ENCODE results near the gene PLCH2.

The PLCH2 gene

DNA sequence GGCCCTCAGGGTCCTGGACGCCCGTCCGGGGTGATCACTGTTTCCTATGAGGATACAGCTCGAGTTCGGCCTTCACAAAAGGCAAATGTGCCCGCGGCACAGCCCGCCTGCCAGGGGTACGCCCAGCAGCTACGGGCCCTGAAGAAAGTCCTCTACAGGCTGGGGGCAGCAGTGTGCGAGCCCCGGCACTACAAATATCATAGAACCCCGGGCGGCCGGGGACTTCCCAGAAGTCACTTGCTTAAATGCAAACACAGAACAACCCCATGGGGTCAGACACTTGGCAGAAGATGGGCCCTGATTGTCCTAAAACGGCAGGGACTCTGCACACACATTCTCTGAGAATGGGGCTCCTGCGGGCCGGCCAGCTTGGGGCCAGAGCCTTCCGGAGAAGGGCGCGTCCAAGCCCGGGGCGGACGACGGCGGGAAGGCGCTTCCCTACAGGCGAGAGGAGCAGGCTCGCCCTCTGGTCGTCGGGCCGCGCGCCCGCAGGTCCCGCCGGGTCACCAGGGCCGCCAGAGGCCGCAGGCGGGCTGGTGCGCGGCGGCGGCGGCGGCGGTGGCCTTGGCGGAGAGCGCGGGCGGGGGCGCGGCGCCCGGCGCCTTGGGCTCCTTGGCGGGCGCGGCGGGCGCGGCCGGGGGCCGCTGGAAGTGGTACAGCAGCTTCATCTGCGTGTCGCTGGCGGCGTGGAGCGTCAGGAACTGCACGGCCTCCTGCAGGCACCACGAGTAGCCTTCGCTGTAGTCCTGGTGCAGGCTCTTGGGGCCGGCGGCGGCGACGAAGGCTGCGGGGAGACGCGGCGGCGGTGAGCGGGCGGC lies 53.1 kb downstream of the PLCH2 start:
- no peak for DNase-seq (ENCODE audit: low read depth)

GRCh38 chr1:2529784-2530512 lies 53.9 kb downstream of the PLCH2 start, which contains the start of gene HES5:
HES5 (minus strand) TSS chr1:2530263; CDS start chr1:2530164, 99 bp downstream.
- no peak for DNase-seq (ENCODE audit: low read depth)

DNA sequence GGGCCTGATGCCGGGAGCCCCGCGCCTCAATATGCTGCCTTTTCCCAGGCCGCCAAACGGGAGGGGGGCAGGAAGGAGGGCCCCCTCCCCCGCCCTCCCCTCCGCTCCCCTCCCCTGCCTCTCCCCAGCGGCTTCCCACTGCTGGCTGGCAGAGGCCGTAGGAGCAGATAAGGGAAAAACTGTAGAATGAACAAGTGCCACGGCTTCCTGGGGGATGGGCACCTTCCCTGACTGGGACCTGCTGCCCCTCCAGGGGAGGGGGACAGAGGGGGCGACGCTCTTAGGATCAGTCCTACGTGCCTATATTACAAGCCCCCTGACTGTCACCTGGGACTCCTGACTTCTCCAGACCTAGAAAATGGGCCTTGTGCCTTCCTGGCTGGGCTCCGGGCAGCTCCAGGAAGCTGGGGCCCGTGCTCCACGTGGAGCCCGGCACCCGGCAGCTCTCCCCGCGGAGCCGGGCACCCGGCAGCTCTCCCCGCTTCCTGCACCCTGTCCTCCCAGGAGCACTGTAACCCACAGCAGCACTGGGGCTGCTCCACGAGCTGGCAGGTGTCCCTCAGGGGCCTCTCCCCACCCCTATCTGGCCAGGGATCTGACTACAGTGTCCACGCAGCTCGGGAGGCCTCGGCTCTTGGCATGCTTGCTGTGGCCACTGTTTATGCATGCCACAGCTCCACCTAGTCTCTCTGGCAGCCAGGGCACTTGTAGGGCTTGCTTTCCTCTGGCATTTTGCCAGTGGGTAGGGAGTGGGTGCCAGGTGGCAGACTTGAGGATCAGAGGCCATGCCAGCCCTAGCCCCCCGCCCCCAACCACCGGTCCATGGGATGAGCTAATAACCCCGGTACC lies 54.6 kb downstream of the PLCH2 start:
- DNase-seq (ENCODE audit: low read depth) = no peak

- DNase-seq (ENCODE audit: low read depth) = no peak
Measured at GRCh38 chr1:2532485-2533160, 56.5 kb downstream of the PLCH2 start.

DNA sequence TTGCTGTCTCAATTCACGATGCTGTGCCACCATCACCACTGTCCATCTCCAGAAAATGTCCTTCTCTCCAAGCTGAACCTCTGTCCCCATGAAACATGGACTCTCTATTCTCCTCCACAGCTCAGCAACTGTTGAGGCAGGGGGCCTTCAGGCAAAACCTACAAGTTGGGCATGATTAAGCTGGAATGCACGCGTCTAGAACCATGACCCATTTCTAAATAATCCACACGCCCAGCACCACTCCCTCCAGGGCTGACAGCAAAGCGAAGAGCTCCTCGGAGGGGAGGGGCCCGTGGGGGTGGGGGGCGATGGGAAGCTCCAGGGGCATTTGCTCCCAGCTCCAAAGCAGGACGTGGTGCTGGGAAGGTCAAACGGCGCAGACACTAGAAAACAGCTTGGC lies 57.3 kb downstream of the PLCH2 start:
- no peak for DNase-seq (ENCODE audit: low read depth)

DNA sequence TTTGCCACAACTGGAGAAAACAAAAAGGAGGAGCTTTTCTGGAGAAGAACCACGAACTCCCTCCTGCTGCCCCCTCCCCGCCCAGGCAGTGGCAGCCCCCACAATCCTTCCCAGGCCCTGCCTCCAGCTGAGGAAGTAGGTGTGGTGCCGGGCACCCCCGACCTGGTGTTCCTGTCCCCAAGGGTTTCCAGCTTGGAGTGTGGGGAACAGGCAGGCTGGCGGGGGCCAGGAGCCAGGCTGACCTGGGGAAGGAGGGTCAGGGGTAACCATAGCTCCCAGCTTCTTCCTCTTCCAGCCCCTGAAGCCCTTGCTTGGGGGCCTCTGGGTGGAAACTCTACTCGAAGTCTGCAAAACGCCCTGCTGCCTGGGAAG lies 58.2 kb downstream of the PLCH2 start:
- no peak for DNase-seq (ENCODE audit: low read depth)

- DNase-seq (ENCODE audit: low read depth) = no peak
Measured at GRCh38 chr1:2534687-2535441, 58.8 kb downstream of the PLCH2 start.

- no peak for DNase-seq (ENCODE audit: low read depth)
Measured at GRCh38 chr1:2535455-2535854, 59.4 kb downstream of the PLCH2 start.

GRCh38 chr1:2535981-2536380 lies 59.9 kb downstream of the PLCH2 start:
- no peak for DNase-seq (ENCODE audit: low read depth)

DNA sequence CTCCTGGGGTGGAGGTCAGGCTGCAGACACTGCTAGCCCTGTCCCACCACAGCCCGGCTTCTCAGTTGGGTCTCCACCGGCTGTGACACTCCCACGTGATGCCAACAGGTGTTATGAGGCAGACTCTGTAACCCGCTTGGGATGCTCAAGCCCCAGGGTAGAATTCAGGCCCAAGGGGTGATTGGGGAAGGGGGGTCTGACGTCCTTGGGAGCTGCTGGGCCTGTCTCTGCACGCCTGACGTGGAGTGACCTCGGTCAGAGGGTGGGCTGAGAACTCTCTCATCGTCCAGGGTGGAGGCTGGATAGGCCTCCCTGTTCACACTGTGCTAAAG lies 61.7 kb downstream of the PLCH2 start:
- DNase-seq (ENCODE audit: low read depth) = no peak

DNA sequence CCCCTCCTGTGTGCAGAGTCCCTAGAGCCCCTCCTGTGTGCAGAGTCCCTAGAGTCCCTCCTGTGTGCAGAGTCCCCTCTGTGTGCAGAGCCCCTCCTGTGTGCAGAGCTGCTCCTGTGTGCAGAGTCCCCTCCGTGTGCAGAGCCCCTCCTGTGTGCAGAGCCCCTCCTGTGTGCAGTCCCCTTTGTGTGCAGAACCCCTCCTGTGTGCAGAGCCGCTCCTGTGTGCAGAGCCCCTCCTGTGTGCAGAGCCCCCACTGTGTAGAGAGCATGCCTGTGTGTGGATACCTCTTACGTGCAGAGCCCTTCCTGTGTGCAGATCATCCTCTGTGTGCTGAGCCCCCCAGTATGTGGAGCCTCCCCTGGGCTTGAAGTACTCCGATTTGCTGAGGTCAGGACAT lies 62.3 kb downstream of the PLCH2 start:
- no peak for DNase-seq (ENCODE audit: low read depth)

DNA sequence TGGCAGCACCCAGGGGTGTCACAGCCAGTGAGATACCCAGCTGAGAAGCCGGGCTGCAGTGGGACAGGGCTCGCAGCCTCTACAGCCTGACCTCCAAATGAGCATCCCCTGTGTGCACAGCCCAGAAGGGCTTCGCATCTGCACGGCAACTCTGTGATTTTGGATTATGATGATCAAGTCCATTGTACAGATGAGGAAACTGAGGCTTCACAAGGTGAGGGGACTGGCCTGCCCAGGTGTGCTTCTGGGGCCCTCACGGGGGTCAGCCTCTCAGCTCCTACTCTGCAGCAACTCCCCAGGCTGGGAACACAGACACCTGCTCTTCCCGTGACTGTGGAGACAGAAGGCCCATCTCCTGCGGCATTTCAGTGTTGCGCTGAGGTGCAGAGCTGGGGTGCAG lies 62.8 kb downstream of the PLCH2 start:
- DNase-seq (ENCODE audit: low read depth) = no peak

DNA sequence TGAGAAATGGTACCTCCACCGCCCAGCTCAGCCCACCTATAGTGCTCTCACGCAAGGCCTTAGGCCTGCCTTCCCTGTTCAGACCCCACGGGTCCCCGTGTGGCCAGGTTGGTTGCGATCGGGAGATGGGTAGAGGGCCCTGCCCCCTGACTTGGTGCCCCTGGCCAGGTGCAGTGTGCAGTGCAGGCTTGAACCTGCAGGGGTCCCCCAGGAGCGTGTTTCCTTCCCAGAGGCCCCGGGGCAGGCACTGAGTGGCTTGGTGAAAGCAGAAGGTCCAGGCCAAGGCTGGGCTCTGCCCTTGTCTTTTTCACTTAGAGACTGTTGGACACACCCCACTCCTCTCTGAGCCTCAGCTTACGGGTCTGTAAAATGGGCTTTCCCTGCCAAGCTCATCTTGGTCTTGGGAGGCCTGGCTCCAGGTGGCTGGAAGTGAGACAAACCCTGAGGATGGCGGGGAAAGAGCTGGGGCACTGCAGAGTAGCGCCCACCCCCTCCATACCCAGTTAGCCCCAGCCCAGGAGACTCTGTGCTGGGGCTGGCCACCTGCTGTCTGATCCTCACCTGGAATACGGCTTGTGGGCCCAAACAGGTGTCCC lies 63.3 kb downstream of the PLCH2 start:
- DNase-seq (ENCODE audit: low read depth) = no peak

GRCh38 chr1:2540816-2541492 lies 64.9 kb downstream of the PLCH2 start:
- no peak for DNase-seq (ENCODE audit: low read depth)

DNA sequence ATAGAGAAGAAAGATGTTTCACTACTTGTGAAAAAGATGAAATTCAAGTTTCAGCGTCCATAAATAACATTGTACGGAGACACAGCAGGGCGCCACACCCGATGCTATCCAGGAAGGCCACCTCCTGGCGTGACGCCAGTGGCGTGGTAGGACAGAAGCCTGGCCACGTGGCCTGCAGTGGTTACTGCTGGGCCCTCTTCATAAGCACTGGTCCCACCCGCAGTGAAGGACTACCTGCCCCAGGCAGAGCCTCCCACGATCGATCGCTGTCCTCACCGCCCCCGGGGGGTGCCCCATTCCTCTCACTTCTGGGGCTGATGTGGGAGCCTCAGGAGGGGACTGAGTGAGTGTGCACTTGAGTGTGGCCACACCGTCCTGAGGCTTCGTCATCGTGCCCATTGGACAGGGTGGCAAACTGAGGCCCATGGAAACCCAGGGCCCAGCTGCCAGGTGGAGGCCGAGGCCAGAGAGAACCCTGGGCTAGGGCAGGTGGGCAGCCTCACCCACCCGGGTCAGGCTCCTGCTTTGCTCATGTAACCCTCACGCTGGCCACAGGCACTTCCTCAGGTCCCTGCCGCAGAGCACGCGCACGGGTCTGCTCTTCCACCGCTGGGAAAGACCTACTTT lies 65.6 kb downstream of the PLCH2 start:
- no peak for DNase-seq (ENCODE audit: low read depth)

GRCh38 chr1:2542246-2542915 lies 66.3 kb downstream of the PLCH2 start:
- no peak for DNase-seq (ENCODE audit: low read depth)

DNA sequence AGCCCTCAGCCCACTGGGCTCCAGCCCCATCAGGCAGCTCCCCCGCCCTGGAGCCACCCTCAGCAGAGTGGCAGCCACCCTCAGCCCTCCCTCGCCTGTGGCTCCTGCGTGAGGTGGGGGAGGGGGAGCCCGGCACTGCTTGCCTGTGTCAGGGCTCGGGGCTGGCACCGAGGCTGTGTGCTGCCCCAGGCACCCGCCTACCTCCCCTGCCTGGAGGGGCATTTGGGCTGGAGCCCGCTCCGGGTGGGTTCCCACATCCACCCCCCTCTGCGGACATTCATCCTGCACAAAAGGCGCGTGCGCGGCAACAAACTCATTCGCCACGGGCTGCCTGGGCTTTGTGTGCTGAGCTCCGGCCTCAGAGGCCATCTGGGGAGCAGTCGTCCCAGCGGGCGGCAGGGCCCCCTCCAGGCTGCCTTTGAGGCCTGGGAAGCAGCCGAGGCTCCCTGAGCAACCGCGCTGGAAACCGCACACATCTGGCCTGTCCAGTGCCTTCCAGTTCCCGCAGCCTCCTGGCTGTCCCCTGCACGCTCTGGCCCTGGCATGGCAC lies 67.5 kb downstream of the PLCH2 start:
- DNase-seq (ENCODE audit: low read depth) = no peak

- DNase-seq (ENCODE audit: low read depth) = no peak
Measured at GRCh38 chr1:2544093-2544874, 68.2 kb downstream of the PLCH2 start.
